ENCODE measurements around the gene CCDC71.

CCDC71 gene

DNA sequence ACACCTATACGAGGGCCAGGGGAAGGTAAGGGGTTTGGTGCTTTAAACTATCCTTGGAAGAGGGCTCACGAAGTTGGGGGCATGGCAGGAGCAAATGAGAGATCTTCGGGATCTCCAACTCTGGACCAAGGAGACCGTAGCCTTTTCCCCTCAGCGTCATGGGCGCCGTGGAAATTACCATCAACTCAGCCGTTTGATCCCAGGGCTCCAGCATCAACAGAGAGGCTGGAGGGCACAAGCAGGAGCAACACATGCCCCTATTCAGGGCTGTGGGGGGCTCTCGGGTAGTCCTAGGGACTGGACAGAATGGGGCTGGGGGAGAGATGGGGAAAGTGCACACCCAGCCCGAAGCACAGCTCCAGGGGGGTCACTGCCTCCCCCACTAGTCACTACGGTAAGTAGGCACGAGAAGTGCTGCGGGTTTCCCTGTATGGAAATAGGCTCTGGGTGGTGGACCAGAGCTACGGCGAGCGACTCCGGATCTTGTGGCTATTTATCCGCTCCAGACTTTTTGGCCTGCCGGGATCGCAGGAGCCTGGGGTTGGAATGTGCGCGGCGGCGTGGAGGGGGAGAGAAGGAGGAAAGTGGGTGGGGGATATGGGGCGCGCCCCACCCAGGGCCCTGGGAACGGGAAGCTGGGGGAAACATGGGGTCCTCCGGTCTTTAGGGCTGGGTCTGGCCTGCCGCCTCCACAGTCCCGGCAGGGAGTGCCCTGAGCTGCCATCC is 32.7 kb downstream of the CCDC71 start:
- no peaks in the 10 kb centered on the region for H3K9me3 ChIP-seq (ENCODE audit: control insufficient read depth in 5 of 5, low read length in 5 of 5)
- H3K27ac ChIP-seq (ENCODE audit: low read depth, low read length), result peak overlapping the region; percentile 75
- peaks cover 0 to 5% (median 0%) of the 10 kb centered on the region in 5 donors for H3K27me3 ChIP-seq (ENCODE audit: control insufficient read depth in 5 of 5, insufficient read depth in 4 of 5, low read length in 5 of 5)
- peaks cover 7 to 41% (median 32%) of the 10 kb centered on the region in 5 donors for H3K4me1 ChIP-seq (ENCODE audit: control insufficient read depth in 5 of 5, insufficient read depth in 5 of 5, low read length in 5 of 5)
- peaks cover 0 to 32% (median 28%) of the 10 kb centered on the region in 5 donors for H3K36me3 ChIP-seq (ENCODE audit: control insufficient read depth in 5 of 5, insufficient read depth in 5 of 5, low read length in 5 of 5)
- peak overlapping the region; percentile 72 to 95 (median 86) for H3K4me3 ChIP-seq (ENCODE audit: low read depth in 1 of 5, low read length in 5 of 5)
- H3K9ac ChIP-seq (ENCODE audit: low read length in 5 of 5), result peak overlapping the region; percentile 49 to 91 (median 70)

DNA sequence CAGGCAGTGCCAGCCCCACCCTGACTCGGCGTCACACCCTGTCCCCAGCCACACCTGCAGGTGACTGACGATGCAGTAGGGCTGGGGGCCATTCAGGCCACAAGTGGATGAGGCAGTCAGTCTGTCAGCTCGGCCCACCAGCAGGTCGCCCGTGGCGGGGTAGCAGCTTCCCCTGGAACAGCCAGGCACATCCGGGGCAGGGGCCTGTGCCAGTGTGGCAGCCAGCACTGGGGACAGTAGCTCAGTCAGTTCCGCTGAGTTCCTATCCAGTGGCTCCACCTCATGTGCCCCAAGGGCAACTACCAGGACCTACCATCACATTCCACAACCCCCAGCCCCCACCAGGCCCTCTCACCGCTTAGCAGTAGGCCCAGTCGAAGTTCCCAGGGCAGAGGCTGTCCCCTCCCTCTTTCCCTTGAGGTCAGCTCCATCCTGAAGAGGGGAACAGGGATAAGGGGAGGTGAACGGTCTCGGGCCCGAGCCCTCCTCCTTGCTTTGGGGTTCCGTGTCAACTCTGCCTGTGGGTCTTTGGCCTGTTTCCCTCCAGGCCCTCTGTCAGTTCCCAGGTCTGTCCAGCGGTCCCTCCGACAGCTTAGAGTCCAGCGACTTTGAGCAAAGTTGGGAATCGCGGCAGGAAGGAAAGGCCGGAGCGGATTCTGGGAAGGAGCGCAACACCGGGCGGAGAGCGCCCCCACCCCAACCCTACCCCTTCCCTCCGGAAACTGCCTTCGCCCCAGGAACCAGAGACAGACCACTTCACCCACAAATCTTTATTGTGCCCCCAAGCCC is 33.5 kb downstream of the CCDC71 start, which contains the start of gene LAMB2:
LAMB2 (minus strand) TSS at position 614 of the 789 bp plus-strand sequence; CDS start at position 431, 183 bp downstream.
- H3K4me1 ChIP-seq (ENCODE audit: control insufficient read depth in 5 of 5, insufficient read depth in 5 of 5, low read length in 5 of 5), result peaks cover 7 to 41% (median 32%) of the 10 kb centered on the region in 5 donors
- peaks cover 0 to 37% (median 32%) of the 10 kb centered on the region in 5 donors for H3K36me3 ChIP-seq (ENCODE audit: control insufficient read depth in 5 of 5, insufficient read depth in 5 of 5, low read length in 5 of 5)
- peaks cover 0 to 2% (median 0%) of the 10 kb centered on the region in 5 donors for H3K27me3 ChIP-seq (ENCODE audit: control insufficient read depth in 5 of 5, insufficient read depth in 4 of 5, low read length in 5 of 5)
- H3K9me3 ChIP-seq (ENCODE audit: control insufficient read depth in 5 of 5, low read length in 5 of 5), result no peaks in the 10 kb centered on the region
- peak within 1 kb of the TSS; percentile 75 for H3K27ac ChIP-seq (ENCODE audit: low read depth, low read length)
- peak within 1 kb of the TSS; percentile 49 to 93 (median 87) for H3K9ac ChIP-seq (ENCODE audit: low read length in 5 of 5)
- H3K4me3 ChIP-seq (ENCODE audit: low read depth in 1 of 5, low read length in 5 of 5), result peak within 1 kb of the TSS; percentile 72 to 95 (median 86)

- H3K4me1 ChIP-seq (ENCODE audit: control insufficient read depth in 5 of 5, insufficient read depth in 5 of 5, low read length in 5 of 5), result peaks cover 7 to 41% (median 32%) of the 10 kb centered on the region in 5 donors
- H3K27ac ChIP-seq (ENCODE audit: low read depth, low read length), result peak overlapping the region; percentile 75
- peak overlapping the region; percentile 47 to 93 (median 87) for H3K9ac ChIP-seq (ENCODE audit: low read length in 5 of 5)
- peak overlapping the region; percentile 72 to 95 (median 86) for H3K4me3 ChIP-seq (ENCODE audit: low read depth in 1 of 5, low read length in 5 of 5)
- H3K27me3 ChIP-seq (ENCODE audit: control insufficient read depth in 5 of 5, insufficient read depth in 4 of 5, low read length in 5 of 5), result no peaks in the 10 kb centered on the region
- H3K36me3 ChIP-seq (ENCODE audit: control insufficient read depth in 5 of 5, insufficient read depth in 5 of 5, low read length in 5 of 5), result peaks cover 0 to 40% (median 34%) of the 10 kb centered on the region in 5 donors
- no peaks in the 10 kb centered on the region for H3K9me3 ChIP-seq (ENCODE audit: control insufficient read depth in 5 of 5, low read length in 5 of 5)
Observed at GRCh38 chr3:49132073-49132436, 34.1 kb downstream of the CCDC71 start.

- Histone ChIP-seq H3K4me3 (ENCODE audit: low read depth in 1 of 5, low read length in 5 of 5) (peak overlapping the region; percentile 72 to 95 (median 86)), H3K27me3 (ENCODE audit: control insufficient read depth in 5 of 5, insufficient read depth in 4 of 5, low read length in 5 of 5) (no peaks in the 10 kb centered on the region), H3K9me3 (ENCODE audit: control insufficient read depth in 5 of 5, low read length in 5 of 5) (no peaks in the 10 kb centered on the region), H3K4me1 (ENCODE audit: control insufficient read depth in 5 of 5, insufficient read depth in 5 of 5, low read length in 5 of 5) (peaks cover 7 to 41% (median 32%) of the 10 kb centered on the region in 5 donors), H3K9ac (ENCODE audit: low read length in 5 of 5) (peak overlapping the region; percentile 56 to 93 (median 87)), H3K27ac (ENCODE audit: low read depth, low read length) (no peak overlapping the region), H3K36me3 (ENCODE audit: control insufficient read depth in 5 of 5, insufficient read depth in 5 of 5, low read length in 5 of 5) (peaks cover 0 to 44% (median 39%) of the 10 kb centered on the region in 5 donors)
Observed at GRCh38 chr3:49131576-49131975, 34.6 kb downstream of the CCDC71 start.

DNA sequence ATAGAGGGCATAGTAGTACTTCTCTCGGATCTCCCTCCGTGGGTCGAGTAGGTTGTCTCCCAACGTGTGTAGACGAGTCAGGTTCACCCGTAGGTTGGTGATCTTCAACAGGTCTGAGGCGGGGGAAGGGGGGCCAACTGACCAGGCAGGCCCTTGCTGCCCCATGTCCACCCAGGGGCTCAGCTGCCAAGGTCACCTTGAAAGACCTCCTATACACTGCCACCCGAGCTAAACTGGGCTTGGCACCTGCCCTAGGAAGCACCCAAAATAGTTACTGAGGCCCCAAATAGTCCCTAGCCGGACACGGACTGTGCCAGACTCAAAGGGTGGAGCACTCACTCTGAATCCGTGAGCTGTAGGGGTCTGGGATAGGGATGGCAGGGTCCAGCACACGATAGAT is 35.1 kb downstream of the CCDC71 start:
- no peak overlapping the region for H3K27ac ChIP-seq (ENCODE audit: low read depth, low read length)
- peaks cover 7 to 41% (median 32%) of the 10 kb centered on the region in 5 donors for H3K4me1 ChIP-seq (ENCODE audit: control insufficient read depth in 5 of 5, insufficient read depth in 5 of 5, low read length in 5 of 5)
- H3K4me3 ChIP-seq (ENCODE audit: low read depth in 1 of 5, low read length in 5 of 5), result peak overlapping the region in 2 of 5 donors; percentile 83 to 88
- peaks cover 0 to 49% (median 45%) of the 10 kb centered on the region in 5 donors for H3K36me3 ChIP-seq (ENCODE audit: control insufficient read depth in 5 of 5, insufficient read depth in 5 of 5, low read length in 5 of 5)
- H3K27me3 ChIP-seq (ENCODE audit: control insufficient read depth in 5 of 5, insufficient read depth in 4 of 5, low read length in 5 of 5), result no peaks in the 10 kb centered on the region
- H3K9ac ChIP-seq (ENCODE audit: low read length in 5 of 5), result peak overlapping the region in 4 of 5 donors; percentile 48 to 91 (median 72)
- H3K9me3 ChIP-seq (ENCODE audit: control insufficient read depth in 5 of 5, low read length in 5 of 5), result no peaks in the 10 kb centered on the region

GRCh38 chr3:49124991-49125670 is 41.0 kb downstream of the CCDC71 start:
- H3K4me1 ChIP-seq (ENCODE audit: control insufficient read depth in 5 of 5, insufficient read depth in 5 of 5, low read length in 5 of 5), result peaks cover 0 to 12% (median 9%) of the 10 kb centered on the region in 5 donors
- peaks cover 0 to 86% (median 82%) of the 10 kb centered on the region in 5 donors for H3K36me3 ChIP-seq (ENCODE audit: control insufficient read depth in 5 of 5, insufficient read depth in 5 of 5, low read length in 5 of 5)

DNA sequence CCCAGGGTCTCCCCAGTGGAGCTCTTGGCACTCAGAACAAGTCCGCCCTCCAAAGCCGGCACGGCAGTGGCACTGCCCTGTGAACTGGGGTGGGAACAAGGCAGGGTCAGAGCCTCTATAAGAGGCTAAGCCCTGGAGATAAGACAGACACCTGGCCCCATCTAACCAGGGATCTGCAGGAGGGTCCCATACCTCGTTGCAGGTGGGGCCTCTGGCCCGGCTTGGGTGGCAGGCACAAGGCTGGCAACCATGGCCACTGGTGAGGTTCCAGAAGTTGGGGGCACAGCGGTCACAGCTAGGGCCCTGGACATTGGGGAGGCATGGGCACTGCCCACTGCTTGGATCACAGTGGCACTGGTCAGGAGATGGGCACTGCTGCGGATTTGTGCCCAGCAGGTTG is 41.9 kb downstream of the CCDC71 start:
- no peaks in the 10 kb centered on the region for H3K27me3 ChIP-seq (ENCODE audit: control insufficient read depth in 5 of 5, insufficient read depth in 4 of 5, low read length in 5 of 5)
- no peak overlapping the region for H3K4me3 ChIP-seq (ENCODE audit: low read depth in 1 of 5, low read length in 5 of 5)
- H3K4me1 ChIP-seq (ENCODE audit: control insufficient read depth in 5 of 5, insufficient read depth in 5 of 5, low read length in 5 of 5), result peaks cover 8 to 19% (median 17%) of the 10 kb centered on the region in 5 donors
- no peaks in the 10 kb centered on the region for H3K9me3 ChIP-seq (ENCODE audit: control insufficient read depth in 5 of 5, low read length in 5 of 5)
- H3K27ac ChIP-seq (ENCODE audit: low read depth, low read length), result no peak overlapping the region
- H3K36me3 ChIP-seq (ENCODE audit: control insufficient read depth in 5 of 5, insufficient read depth in 5 of 5, low read length in 5 of 5), result peaks cover 0 to 76% (median 73%) of the 10 kb centered on the region in 5 donors
- no peak overlapping the region for H3K9ac ChIP-seq (ENCODE audit: low read length in 5 of 5)

More at GRCh38 chr3:49124991-49125670, 41.0 kb downstream of the CCDC71 start:
- Histone ChIP-seq H3K27me3 (ENCODE audit: control insufficient read depth in 5 of 5, insufficient read depth in 4 of 5, low read length in 5 of 5) (no peaks in the 10 kb centered on the region), H3K9me3 (ENCODE audit: control insufficient read depth in 5 of 5, low read length in 5 of 5) (no peaks in the 10 kb centered on the region), H3K4me3 (ENCODE audit: low read depth in 1 of 5, low read length in 5 of 5) (no peak overlapping the region), H3K9ac (ENCODE audit: low read length in 5 of 5) (no peak overlapping the region), H3K27ac (ENCODE audit: low read depth, low read length) (no peak overlapping the region)

DNA sequence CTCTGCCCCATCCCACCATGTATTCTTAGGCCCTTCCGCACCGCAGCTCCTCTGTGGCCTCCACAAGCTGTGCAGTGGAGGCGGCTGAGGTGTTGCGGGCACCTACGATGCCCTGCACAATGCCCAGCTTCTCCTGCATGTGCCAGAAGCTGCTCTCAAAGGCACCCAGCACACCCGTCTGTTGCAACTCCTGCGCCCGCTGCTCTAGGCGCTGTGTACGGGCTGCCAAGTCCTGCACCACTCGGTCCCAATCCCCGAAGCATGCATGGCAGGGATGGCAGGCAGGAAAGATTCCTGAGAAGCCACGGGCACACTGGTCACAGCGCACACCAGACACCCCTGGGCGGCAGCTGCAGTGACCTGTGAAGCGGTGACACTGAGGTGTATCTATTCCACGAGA is 42.4 kb downstream of the CCDC71 start:
- H3K9ac ChIP-seq (ENCODE audit: low read length in 5 of 5), result no peak overlapping the region
- H3K4me3 ChIP-seq (ENCODE audit: low read depth in 1 of 5, low read length in 5 of 5), result no peak overlapping the region
- H3K9me3 ChIP-seq (ENCODE audit: control insufficient read depth in 5 of 5, low read length in 5 of 5), result no peaks in the 10 kb centered on the region
- no peak overlapping the region for H3K27ac ChIP-seq (ENCODE audit: low read depth, low read length)
- H3K4me1 ChIP-seq (ENCODE audit: control insufficient read depth in 5 of 5, insufficient read depth in 5 of 5, low read length in 5 of 5), result peaks cover 11 to 25% (median 22%) of the 10 kb centered on the region in 5 donors
- no peaks in the 10 kb centered on the region for H3K27me3 ChIP-seq (ENCODE audit: control insufficient read depth in 5 of 5, insufficient read depth in 4 of 5, low read length in 5 of 5)
- H3K36me3 ChIP-seq (ENCODE audit: control insufficient read depth in 5 of 5, insufficient read depth in 5 of 5, low read length in 5 of 5), result peaks cover 0 to 74% (median 70%) of the 10 kb centered on the region in 5 donors

DNA sequence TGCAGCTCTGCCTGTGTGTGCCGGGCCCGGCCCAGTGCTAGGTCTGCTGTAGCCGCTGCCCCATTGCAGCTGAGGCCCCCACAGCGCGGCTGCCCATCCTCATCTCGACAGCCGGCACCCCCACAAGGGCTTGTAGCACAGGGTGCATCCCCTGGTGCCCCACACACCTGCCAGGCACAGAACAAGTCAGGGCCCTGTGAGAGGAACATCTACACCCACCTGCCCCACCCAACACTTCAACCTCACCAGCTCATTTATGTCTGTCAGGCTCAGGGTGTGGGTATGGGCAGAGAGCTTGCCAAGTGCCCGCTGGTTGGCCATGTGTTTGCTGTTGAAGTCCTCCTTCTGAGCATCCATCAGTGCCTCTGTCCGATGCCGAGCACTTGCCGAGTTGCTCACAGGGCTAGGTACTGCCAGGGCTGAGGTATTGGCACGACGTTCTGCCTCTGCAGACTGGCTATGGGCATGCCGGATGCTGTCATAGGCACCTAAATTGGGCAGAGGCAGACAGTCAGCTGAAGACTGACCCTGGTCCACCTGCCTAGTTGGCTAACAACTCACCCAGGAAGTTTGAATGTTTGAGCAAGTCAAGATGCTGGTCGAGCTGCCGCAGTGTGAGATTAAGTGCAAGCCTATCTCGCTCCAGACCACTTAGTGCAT is 43.1 kb downstream of the CCDC71 start:
- peaks cover 0 to 74% (median 65%) of the 10 kb centered on the region in 5 donors for H3K36me3 ChIP-seq (ENCODE audit: control insufficient read depth in 5 of 5, insufficient read depth in 5 of 5, low read length in 5 of 5)
- H3K4me1 ChIP-seq (ENCODE audit: control insufficient read depth in 5 of 5, insufficient read depth in 5 of 5, low read length in 5 of 5), result peaks cover 11 to 27% (median 26%) of the 10 kb centered on the region in 5 donors
- peak overlapping the region in 1 of 5 donors; percentile 3 for H3K9ac ChIP-seq (ENCODE audit: low read length in 5 of 5)

More for the DNA sequence above, 43.1 kb downstream of the CCDC71 start:
- no peak overlapping the region for H3K27ac ChIP-seq (ENCODE audit: low read depth, low read length)
- H3K9me3 ChIP-seq (ENCODE audit: control insufficient read depth in 5 of 5, low read length in 5 of 5), result no peaks in the 10 kb centered on the region
- no peaks in the 10 kb centered on the region for H3K27me3 ChIP-seq (ENCODE audit: control insufficient read depth in 5 of 5, insufficient read depth in 4 of 5, low read length in 5 of 5)
- H3K4me3 ChIP-seq (ENCODE audit: low read depth in 1 of 5, low read length in 5 of 5), result no peak overlapping the region

Data from subcutaneous abdominal adipose tissue (tissue), 5 donors.